Measurements from ENCODE around the gene CD19.

The CD19 gene

DNA sequence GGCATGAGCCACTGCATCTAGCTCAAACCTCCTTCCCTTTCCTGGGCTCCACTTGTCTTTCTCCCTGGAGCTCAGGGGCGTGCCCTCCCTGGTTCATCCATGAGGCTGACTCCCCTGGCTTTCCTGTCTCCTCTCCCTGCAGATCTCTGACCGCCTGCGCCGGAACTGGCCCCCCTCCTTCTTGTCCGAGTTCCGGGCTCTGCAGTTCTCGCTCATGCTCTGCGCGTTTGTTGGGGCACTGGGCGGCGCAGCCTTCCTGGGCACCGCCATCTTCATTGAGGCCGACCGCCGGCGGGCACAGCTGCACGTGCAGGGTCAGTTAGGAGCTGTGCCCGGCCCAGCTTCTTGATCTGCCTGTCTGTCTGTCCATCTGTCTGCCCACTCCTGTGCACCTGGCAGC is 51.9 kb downstream of the CD19 start:
- peak; percentile 11 for DNase-seq

DNA sequence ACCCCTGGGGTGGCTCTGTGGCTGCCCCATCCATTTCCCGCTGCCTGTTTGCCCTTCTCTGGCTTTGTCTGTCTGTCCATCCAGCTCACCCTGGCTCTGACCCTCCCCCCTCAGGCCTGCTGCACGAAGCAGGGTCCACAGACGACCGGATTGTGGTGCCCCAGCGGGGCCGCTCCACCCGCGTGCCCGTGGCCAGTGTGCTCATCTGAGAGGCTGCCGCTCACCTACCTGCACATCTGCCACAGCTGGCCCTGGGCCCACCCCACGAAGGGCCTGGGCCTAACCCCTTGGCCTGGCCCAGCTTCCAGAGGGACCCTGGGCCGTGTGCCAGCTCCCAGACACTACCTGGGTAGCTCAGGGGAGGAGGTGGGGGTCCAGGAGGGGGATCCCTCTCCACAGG is 52.3 kb downstream of the CD19 start:
- no peak for DNase-seq

DNA sequence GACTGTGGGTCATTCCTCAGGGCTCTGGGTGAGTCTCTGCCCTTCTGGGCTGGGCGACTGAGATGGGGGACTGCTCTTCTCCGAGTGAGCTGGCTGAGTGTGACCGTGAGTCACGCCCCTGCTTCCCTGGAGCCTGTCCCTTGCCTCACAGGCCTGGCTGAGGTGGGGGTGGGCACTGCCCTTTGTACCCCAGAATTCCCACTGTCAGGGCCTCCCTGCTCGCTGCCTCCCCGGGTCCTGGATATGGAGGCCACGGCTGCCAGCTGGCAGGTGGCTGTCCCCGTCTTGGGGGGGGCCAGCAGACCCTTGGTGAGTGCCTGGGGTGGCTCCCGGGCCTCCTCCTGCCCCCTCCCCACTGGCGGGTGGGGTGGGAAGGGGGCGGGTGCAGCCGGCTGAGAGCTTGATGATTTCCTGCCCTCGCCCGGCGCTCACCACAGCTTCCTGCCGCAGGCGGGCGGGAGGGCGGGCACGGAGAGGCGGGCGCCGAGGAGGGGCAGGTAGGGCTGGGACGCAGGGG is 52.9 kb downstream of the CD19 start, which contains the start of gene LAT:
Gene LAT (plus strand): TSS at position 434 of the 517 bp plus-strand sequence. CDS start 366 bp downstream, outside the sequence.
- peak; percentile 93 for DNase-seq

DNA sequence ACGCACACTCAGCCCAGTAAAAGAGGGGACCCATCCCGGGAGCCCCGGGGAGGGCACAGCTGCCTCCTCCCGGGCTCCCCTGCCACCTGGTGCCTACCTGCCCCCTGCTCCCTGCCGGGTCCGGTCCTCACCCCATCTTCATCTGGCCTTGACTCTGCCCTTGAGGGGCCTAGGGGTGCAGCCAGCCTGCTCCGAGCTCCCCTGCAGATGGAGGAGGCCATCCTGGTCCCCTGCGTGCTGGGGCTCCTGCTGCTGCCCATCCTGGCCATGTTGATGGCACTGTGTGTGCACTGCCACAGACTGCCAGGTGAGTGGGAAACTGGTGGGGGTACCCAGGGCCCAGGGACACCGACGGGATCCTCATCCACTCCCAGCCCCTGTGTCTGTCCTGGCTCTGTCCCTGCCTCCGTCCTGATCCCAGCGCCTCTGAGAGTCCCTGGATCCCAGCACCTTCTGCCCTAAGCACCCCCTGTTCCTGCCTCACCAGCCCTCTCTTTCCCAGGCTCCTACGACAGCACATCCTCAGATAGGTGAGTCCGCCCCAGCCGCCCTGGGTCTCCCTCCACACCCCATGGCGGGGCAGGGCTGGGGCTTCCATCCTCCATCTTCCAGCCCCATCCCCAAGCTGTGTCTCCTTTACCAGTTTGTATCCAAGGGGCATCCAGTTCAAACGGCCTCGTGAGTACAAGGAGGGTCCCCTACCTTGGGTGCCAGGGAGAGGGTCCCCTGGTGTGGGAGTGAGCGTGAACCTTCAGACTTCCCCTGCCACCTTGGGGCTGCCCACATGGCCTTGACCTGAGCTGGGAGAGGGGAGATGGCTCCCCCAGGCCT is 53.7 kb downstream of the CD19 start:
- peak; percentile 60 for DNase-seq

DNA sequence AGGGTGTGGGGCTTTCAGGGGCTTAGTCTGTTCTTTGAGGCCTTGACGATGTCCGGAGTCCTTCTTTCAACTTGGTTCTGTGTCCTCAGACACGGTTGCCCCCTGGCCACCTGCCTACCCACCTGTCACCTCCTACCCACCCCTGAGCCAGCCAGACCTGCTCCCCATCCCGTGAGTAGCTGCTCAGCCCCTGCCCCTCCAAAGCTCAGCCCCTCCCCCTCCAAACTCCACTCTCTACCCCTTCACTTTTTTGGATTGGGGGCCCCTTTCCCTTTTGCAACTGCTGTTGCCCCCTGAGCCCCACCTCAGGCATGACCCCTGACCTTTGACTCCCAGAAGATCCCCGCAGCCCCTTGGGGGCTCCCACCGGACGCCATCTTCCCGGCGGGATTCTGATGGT is 54.3 kb downstream of the CD19 start:
- DNase-seq: peak; percentile 61

DNA sequence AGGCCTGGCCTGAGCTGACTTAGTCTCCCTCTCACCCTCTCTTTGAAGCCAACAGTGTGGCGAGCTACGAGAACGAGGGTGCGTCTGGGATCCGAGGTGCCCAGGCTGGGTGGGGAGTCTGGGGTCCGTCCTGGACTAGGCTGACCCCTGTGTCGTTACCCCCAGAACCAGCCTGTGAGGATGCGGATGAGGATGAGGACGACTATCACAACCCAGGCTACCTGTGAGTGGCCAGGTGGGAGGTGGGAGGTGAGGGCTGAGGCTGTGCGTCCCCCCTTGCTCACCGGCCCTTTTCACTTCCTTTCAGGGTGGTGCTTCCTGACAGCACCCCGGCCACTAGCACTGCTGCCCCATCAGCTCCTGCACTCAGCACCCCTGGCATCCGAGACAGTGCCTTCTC is 54.7 kb downstream of the CD19 start:
- DNase-seq: peak; percentile 56

DNA sequence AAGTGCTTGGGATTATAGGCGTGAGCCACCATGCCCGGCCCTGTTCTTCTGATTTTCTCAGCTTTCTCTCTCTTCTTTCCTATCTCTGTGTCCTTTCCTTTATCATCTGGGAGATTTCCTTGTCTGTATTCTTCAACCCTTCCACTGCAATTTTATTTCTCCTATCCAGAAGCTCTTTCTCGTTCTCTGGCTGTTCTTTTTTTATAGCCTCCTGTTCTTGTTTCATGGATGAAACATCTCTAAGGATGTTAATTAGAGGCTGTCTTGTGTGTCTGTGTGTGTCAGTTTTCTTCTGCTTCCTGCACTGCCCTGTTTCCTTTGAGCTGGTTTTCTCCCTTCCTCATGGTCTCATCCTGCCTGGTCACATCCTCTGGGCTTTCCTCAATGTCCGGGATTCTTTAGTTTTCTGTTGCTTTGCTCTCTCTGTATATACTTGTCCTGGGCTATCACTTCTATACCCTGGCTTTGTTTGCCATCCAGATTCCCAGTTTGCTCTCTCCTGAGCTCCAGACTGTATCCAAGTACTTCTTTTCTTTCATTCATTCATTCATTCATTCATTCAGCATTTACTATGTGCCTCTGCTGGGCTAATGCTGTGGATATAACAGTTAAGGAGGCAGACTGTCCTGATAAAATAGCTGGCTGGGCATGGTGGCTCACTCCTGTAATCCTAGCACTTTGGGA is 55.5 kb downstream of the CD19 start:
- no peak for DNase-seq

Data from CD4-positive, alpha-beta T cell treated with Interleukin-17A for 4 hours (primary cell).